GM21423 (cell line): ENCODE data around the gene C1QTNF12.

ENCODE experiments used
- ATAC-seq: cut with Tn5 transposase; IDR thresholded peaks from one replicate; pipeline ENCODE4 v1.9.1; 2021; ENCODE audit warnings: mild to moderate bottlenecking, moderate library complexity; ENCODE audit not compliant: unreplicated experiment

The C1QTNF12 gene

DNA sequence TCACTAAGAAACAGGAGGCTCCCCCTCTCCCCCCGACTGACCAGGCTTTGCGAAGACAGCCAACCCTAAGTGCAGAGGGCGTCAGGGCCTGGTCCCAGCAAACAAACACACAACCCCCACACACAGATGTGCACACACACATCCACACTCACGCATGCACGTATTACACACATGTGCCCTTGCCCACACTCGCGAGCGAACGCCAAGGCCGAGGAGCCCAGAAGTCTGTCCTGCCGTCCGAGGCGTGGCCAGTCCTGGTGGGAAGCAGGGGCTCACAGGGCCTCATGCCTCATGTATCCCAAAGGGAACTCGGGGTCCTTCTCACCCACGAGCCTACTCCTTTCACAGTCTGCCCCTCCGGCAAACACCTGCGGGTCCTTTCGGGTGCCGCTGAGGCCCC, 16.8 kb downstream of the C1QTNF12 start:
- ATAC-seq: no peak

DNA sequence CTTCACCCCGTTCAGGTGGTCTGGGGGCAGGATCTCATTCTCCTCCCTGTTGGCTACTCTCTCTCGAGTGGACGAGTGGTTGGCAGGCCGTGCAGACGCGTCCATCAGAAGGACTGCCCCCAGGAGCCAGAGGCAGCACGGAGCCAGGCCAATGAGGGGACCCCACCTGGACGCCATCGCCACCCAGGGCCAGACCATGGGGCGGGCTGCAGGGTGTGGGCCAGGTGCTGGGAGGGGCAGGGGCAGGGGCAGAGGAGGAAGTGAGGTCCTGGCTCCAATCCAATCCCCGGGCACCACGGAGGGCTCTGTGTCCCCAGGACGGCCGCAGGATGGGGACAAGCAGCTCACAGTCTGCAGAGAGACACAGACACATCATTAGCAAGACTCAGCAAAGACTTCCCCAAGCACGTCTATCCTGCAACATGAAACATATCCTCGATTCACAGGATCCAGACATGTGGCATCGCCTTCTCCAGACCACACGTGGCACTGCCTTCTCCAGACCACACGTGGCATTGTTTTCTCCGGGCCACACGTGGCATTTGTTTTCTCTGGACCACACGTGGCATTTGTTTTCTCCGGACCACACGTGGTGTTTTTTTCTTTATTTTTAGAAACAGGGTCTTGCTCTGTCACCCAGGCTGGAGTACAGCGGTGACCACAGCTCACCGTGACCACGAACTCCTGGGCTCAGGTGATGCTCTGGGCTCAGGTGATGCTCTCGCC, 17.8 kb downstream of the C1QTNF12 start:
- no peak for ATAC-seq

DNA sequence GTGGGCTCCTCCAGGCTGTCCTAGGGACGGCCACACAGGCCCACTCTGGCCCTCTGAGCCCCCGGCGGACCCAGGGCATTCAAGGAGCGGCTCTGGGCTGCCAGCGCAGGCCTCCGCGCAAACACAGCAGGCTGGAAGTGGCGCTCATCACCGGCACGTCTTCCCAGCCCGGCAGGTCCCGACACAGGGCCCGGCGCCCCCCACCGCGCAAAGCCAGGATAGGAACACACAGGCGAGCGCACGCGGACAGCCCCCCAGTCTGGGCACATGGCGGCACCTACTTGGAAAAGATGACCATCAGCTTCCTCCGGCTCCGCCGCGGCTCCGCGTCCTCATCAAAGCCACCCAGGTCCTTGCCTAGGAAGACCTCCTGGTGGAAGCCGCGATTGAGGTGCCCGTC, 18.3 kb downstream of the C1QTNF12 start:
- ATAC-seq: no peak

DNA sequence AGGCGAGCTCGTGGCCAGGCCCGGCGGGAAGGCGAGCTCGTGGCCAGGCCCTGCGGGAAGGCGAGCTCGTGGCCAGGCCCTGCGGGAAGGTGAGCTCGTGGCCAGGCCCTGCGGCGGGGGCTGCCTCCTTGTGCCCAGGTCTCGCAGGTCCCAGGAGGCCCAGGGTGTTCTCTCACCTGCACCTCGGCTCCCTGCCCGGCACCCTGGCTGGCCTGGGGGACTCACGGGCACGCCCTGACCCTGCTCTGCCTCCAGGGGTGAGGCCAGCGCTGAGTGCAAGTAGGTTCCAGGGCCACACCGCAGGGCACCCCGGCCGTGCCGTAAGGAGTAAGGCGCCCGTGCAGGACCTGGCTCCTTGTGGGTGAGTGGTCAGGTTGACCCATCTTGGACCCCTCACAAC, 19.1 kb downstream of the C1QTNF12 start:
- no peak for ATAC-seq

DNA sequence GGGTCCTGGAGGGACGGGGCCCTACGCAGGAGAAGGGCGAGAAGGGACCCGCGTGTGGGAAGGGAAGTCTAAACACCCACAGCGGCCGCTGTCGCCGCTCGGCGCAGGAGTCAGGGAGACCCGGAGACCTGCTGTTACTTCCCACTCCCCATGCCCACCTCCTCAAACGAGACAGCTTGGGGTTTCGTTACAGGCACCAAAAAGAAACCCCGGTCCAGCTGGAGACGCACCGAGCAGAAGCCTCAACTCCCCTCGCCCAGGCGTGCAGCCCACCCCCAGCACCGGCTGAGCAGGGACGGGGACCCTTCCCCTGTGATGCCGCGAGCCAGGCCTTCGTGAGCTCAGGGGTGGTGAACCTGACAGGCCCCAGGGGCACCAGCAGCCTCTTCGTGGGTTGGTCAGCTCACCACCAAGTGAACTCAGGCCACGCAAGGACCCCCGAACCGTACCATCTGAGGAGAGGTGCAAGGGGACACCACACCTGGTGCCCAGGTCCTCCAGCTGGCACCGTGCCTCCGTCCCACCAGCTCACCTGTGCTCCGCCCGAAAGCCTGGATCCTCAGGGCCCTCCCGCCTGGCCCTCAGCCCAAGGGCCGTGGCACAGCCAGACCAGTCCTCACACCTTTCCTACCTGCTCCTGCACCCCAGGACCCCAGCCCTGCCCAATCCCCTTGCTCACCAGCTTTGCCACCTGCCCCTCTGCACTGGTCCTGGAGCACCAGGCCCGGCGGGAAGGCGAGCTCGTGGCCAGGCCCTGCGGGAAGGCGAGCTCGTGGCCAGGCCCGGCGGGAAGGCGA, 19.8 kb downstream of the C1QTNF12 start:
- no peak for ATAC-seq

DNA sequence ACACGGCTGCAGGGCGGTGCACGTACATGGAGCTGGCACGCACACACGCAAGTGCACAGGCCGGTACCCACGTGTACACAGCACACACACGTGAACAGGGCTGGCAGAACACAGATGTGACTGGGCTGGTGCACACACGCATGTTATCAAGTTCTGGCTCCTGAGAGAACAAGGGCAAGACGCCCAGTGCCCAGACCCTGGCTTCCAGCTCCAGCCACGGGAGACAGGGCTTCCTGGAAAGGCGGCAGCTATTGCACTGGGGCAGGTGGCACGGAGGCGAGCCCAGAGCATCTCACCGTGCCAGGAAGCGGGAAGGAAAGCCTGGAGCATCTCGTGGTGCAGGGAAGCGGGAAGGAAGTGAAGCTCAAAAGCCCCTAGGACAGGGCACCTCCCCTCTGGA, 20.6 kb downstream of the C1QTNF12 start:
- no peak for ATAC-seq

DNA sequence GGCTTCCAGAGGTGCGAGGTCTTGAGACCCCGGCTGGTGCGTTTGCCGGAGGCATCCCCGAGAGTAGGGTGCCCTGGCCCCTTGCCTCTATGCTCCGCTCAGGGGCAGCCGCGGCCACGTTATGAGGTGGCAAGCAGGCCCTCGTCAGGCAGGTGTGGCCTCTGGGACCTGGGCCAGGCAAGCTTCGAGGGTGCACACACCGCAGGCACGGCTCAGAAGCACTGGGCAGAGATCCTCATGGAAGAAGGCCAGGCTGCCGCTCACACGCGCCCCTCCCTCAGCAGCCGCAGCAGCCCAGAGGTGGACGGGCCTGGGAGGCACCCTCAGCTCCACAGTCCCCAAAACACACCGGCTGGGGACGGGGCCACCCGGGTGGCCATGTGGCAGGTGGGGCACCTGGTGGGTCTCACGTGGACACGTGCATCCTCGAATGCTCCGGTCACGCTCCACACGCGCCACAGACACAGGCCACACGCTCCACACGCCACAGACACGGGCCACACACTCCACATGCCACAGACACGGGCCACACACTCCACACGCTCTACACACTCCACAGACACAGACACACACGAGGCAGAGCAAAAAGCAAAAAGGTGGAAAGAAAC, 21.2 kb downstream of the C1QTNF12 start:
- no peak for ATAC-seq

DNA sequence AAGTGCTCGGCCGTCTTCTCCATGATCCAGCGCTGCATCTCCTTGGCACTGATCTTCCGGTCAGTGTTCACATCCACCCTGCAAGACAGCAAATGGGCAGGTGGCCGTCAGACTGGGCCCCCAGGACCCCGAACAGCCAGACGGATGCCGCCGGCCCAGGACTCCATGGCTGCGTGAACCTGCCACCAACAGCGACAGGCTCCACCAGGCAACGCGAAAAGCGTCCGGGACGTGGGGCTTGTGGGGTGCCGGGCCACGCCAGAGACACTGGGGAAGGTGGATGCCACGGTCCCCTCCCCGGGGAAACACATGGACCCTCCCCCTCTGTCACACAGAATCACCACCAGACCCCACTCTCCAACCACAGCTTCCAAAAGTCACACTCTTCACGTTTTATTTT, 22.6 kb downstream of the C1QTNF12 start:
- no peak for ATAC-seq

DNA sequence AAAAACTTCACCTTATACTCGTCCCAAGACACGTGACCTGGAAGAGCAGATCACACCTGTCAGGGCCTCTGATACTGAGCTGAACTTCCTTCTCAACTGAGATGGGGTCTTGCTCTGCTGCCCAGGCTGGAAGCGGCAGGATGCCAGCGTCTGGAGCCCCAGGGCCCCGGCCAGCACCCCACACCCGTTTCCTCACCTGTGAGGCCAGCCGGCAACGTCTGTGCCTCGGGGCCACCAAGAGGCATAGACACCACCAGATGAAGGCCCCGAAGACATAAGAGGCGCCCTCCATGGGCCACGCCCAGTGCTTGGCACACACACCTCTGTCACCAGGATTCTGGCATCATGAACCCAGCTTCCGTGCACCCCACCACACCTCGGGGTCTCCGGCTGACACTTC, 23.2 kb downstream of the C1QTNF12 start:
- ATAC-seq: no peak

DNA sequence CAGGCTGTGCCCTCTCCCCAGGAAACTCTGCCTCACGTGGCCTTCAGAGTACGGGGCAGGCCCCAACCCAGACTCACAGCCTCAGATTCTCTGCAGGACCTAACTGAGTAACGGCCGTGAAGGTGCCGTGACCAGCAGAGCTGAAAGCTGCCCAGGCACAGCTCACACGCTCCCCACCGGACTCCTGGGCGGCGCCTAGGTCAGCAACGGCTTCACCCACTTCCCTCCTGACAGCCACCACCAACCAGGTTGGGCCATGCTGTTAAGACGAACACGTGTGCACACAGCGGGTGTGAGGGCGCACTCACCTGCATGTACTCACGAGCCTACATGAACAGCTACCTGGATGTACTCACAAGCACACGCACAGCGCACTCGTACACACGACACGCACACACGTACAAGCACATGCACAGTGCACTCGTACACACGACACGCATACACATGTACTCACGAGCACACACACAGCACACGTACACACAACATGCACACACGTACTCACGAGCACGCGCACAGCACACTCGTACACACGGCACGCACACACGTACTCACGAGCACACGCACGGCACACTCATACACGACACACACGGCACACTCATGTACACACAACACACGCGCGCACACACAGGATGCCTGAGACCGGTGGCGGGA, 23.8 kb downstream of the C1QTNF12 start:
- ATAC-seq: no peak

DNA sequence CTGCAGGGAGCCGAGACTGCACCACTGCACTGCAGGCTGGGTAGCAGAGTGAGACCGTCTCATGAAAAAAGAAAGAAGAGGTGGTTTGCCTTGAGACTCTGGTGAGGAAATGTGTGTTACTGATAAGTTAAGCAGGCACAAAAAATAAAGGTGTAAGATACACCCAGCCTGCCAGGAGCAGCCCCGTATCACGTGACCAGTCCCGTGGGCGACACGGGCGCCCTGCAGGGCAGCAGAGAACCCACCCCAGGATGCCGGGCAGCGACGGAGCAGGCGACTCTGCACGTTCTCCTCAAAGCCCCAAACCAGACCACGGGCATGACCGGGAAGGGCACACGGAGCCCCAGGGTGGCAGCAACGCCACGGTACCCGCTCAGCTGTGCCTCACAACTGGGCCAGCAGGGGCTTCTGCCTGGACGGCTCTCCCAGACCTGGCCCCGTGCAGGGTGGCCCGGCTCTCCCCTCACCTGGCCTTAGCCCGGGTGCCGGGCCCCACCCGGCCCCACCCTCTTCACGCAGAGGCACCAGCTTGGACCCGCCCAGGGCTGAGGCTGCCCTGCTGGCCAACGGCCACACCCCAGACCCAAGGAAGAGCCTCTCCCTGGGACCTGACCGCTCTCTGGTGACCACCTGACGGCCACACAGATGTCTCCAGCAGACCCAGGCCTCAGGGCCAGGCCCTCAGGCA, 24.5 kb downstream of the C1QTNF12 start:
- ATAC-seq: no peak

DNA sequence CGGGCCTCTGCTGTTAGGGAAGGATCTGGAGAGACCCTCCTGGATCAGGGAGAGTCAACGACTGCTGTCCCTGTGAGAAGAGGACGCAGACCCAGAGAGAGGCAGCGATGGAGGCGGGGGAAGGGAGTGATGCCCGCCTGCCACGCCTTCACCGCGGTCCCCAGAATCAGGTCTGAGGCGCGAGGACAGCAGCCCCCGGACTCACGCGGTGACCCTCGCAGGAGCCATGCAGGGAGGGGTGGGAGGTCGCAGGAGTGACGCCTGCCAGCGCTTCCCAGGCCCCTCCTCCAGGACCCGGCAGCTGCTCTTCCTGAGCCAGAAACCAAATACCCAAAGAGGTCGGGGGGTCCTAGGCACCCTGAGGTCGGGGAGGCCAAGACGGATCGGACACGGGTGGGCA, 26.3 kb downstream of the C1QTNF12 start:
- ATAC-seq: no peak

DNA sequence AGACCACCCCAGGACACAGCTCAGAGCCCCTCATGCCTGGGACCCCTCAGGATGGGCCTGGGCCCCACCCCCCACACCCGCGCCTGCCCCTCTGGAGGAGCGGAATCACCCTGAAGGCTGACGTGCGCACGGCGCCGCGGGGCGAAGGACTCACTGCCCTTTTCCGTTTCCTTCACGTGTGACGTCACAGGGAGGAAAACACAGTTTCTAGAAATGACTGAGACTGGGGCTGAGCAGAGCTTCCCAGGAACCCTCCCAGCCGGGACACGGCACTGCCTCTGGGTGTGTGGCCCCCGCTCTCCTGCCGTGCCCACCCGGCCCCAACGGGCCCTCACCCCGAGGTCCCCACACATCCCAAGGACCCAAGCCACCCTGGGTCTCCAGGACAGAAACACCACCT, 27.2 kb downstream of the C1QTNF12 start:
- no peak for ATAC-seq

DNA sequence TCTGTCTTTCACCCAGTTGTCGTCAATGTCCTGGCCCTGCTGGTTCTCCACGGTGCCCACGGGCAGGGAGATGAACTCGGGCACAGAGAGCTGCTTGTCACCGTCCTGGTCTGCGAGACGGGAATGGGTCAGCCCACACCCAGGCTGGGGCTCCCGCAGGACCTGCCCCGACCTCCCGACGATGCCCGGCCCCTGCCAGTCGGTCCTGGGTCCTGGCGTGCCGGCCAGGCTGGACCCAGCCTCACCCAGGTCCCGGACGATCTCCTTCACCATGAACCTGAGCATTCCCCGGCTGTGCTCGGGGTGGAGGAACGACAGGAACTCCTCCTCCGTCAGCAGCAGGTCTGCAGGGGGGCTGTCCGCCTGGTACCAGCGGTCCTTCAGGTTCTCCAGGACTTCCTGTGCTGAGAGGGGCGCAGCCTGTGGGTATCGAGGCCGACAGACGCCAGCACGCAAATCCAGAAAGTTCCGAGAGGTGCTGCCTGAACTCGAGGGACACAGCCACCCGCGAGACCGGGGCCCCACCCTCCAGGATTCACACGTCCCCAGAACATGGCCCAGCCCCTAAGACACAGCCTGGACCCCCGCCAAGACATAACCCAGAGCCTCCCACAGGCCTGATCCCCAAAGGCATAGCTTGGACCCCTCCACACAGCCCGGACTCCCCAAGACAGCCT, 27.9 kb downstream of the C1QTNF12 start:
- ATAC-seq: no peak

DNA sequence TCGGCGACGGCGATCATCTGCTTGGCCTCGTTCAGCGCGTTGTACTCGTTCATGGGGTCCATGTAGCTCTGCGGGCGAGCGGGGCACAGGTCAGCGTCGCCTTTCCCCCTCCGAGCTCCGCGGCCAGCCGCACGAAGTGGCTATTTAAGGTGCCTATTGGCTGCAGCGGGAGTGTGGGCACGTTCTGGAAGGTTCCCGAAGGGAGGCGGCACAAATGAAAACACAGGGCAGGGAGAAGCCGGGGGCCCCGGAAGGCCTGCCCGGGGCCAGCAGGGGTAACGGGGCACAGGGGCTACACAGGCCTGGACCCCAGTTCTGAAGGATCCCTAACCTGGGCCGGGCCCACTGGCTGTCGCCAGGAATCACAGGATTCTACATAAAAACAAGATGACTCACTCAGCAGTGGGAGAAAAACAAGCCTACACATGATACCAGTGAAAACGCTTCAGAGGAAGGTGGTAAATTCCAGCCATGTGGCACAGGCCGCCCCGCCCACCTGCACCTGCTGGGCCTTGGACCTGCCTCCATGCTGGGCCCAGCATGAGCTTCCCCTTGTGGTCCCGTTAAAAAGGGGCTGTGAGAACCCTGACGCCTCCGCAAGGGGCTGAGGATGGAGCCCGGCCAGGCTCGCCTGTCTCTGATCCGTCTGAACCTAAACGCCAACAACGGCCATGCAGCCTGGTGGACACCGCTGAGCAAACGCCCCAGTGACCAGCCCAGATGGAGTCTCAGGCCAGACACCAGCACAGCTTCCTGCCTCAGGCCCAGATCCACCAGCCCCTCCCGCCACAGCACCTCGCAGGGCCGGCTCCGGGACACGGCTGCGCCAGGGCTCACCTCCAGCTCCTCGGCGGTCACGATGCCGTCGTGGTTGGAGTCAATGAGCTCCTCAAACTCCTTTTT, 28.6 kb downstream of the C1QTNF12 start:
- ATAC-seq: no peak

DNA sequence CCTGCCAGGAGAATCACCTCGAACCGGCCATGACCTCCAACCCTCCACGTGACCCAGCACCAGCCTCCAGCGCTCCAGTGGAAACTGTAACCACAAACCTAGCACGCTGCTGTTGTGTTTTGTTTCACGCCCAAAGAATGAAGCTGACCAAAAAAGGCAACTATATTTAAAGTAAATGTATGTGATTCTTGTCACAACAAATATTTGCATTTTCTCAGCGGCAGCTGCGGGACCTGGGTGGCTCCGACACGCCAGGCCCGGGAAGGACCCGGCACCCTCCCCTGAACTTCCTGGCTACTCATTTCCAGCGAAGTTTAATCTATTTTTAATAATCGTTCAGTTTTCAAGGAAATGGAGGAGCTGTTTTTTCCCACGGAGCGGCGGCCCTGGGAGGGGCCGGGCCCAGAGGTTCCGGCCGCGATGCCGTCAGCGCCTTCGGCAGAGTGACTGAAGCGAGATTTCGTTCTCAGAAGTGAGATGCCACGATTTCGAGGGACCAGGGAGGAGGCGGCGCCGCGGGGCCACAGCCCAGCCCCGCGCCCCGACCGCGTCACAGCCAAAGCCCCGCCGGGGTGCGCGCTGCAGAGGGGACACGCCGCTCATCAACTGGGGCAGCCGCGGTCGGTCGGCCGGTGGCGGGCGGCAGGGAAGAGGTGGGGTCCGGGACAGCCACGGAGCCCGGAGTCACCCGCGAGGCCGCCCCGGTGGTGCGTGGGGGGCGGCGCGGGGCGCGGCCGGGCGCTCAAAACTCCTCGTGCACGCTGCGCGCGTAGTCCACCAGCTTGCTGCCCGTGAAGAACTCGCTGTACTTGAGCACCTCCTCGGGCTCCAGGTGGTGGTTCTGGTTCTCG, 29.5 kb downstream of the C1QTNF12 start:
- ATAC-seq: no peak

DNA sequence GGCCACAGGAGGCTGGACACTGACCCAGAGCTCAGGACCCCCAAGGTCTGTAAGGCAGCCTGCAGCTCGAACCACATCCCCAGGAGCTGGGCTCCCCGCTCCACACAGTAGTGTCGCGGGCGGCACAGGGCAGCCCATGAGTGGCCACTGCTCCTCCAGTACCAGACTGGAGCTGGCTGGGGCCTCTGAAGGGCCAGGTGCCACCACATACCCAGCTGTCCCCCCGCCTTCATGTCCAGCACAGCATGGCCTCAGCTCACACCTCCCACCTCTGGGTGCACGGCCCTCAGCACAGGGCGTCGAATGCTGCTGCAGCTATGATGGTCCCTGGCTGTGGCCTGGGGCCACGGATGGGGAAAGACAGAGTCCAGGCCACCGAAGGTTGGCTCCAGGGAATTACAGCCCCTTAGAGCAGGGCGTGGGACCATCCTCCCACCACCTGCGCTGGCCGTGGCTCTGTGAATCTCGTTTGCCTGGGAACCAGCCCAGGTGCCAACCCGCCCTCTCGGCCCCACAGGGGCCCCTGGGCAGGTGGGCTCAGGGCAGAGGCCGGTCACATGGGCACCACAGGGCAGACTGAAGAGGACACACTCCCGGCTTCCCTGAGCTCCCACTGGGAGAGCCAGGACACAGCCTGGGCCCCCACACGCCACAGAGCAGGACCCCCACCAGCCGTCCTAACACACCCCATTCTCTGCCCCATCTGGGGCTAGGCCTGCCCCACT, 30.5 kb downstream of the C1QTNF12 start:
- no peak for ATAC-seq
